Smooth muscle cell (in vitro differentiated cells): ENCODE results near the gene SLC22A2. TPM values are rescaled to one million over a fixed set of nuclear protein-coding genes. Genes with fewer than 3 reads are reported as not detected.

ENCODE experiments used
- DNase-seq: peaks from one replicate; lab custom pipeline; 2025; ENCODE audit not compliant: unreplicated experiment; lab: John Stamatoyannopoulos, UW
- H2AFZ ChIP-seq: fragments of 200-600 bp; sonication (generic); 2 replicates; pipeline ENCODE4 v1.6.0; 2016; ENCODE audit warnings: antibody characterized with exemption, low read depth, mild to moderate bottlenecking
- H3F3A ChIP-seq: fragments of 200-600 bp; sonication (generic); 2 replicates; pipeline ENCODE4 v1.6.0; 2017; ENCODE audit warnings: antibody characterized with exemption, low read depth
- H3K27ac ChIP-seq: fragments of 200-600 bp; sonication (generic); 2 replicates; pipeline ENCODE4 v1.5.1; 2016; ENCODE audit warnings: low read depth, mild to moderate bottlenecking
- H3K27me3 ChIP-seq: fragments of 200-600 bp; sonication (generic); 2 replicates; pipeline ENCODE4 v1.6.1; 2016; ENCODE audit warnings: low read depth, mild to moderate bottlenecking
- H3K36me3 ChIP-seq: fragments of 200-600 bp; sonication (generic); 2 replicates; pipeline ENCODE4 v1.5.1; 2016; ENCODE audit warnings: low read depth
- H3K4me1 ChIP-seq: fragments of 200-600 bp; sonication (generic); 2 replicates; pipeline ENCODE4 v1.5.1; 2016; ENCODE audit warnings: low read depth
- H3K4me2 ChIP-seq: fragments of 200-600 bp; sonication (generic); 2 replicates; pipeline ENCODE4 v1.6.0; 2016; ENCODE audit warnings: mild to moderate bottlenecking
- H3K4me3 ChIP-seq: fragments of 200-600 bp; sonication (generic); 2 replicates; pipeline ENCODE4 v1.5.1; 2016; ENCODE audit warnings: mild to moderate bottlenecking
- H3K79me2 ChIP-seq: fragments of 200-600 bp; sonication (generic); 2 replicates; pipeline ENCODE4 v1.6.0; 2016; ENCODE audit warnings: low read depth, mild to moderate bottlenecking
- H3K9ac ChIP-seq: fragments of 200-600 bp; sonication (generic); 2 replicates; pipeline ENCODE4 v1.6.0; 2016; ENCODE audit warnings: low read depth
- H3K9me3 ChIP-seq: fragments of 200-600 bp; sonication (generic); replicated peaks from 2 replicates; pipeline ENCODE4 v1.5.1; 2016; ENCODE audit warnings: low read depth
- H4K20me1 ChIP-seq: fragments of 200-600 bp; sonication (generic); 2 replicates; pipeline ENCODE4 v1.6.0; 2016; ENCODE audit warnings: low read depth
- CTCF ChIP-seq: fragments of 200-600 bp; sonication (generic); IDR thresholded peaks from 2 replicates; pipeline ENCODE4 v1.5.1; 2017; ENCODE audit warnings: borderline replicate concordance, mild to moderate bottlenecking, antibody characterized with exemption; ENCODE audit not compliant: insufficient read depth, poor library complexity, severe bottlenecking
- WGBS: methylation state at CpG from one replicate; pipeline ENCODE4 v1.1.7; 2016; ENCODE audit warnings: low lambda C conversion rate; 5-methylcytosine and 5-hydroxymethylcytosine counted together
- polyA plus RNA-seq: library from polyadenylated mRNA; unstranded; fragments of >200 nt; fragmentation: Nextera tagmentation; extraction: Ambion mirVana; gene quantifications from 2 replicates; pipeline ENCODE4 v1.2.1, GENCODE V29; 2016
- total RNA-seq: library from RNA; depleted of rRNA; stranded (reverse); fragments of >200 nt; gene quantifications from 2 replicates; pipeline ENCODE4 v1.2.3, GENCODE V29; 2014

The SLC22A2 gene
- total and polyA plus RNA-seq, 2 experiments from 2014 or later, result 3.5 to 7.0 TPM

DNA sequence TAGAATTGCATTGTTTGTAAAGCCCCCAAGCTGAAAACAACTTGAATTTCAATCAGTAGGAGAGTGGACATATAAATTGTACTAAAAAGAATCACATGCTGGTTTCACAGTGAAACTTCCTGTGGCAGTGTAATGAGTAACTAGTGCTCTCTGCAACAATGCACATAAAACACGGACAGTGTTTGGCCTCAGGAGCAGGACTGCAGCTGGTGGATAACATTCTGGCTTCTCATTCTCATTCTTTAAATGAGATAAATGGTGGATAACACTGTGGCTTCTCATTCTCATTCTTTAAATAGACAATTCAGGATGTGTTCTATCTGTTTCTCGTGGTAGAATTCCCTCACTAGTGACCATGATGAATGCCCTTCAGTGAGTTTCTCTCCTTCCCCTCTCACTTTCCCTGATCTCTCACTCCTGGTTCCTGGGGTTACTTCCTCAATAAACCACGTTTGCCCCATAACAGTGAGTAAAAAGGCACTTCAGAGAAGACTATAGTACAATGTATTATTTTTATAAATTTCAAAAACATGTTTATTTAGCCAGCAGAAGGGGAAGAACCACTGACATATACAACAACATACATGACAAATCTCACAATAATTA, 59.9 kb downstream of the SLC22A2 start:
- DNase-seq, result no peak
- peak overlapping the region; percentile 94 for H2AFZ ChIP-seq
- WGBS, result 24% methylated on average over 3 of the region's 3 CpGs

GRCh38 chr6:160197662-160198061, 61.0 kb downstream of the SLC22A2 start:
- no peaks in the 10 kb centered on the region for H3F3A ChIP-seq
- no peak overlapping the region for H3K9ac ChIP-seq
- H2AFZ ChIP-seq, result no peak overlapping the region
- H3K79me2 ChIP-seq, result no peaks in the 10 kb centered on the region
- H3K4me2 ChIP-seq, result no peak overlapping the region
- H3K9me3 ChIP-seq, result peaks cover 8% of the 10 kb centered on the region
- no peak overlapping the region for H3K4me3 ChIP-seq
- no peaks in the 10 kb centered on the region for H3K4me1 ChIP-seq
- H3K36me3 ChIP-seq, result peaks cover 5% of the 10 kb centered on the region
- no peak for TF ChIP-seq CTCF
- DNase-seq, result no peak
- H4K20me1 ChIP-seq, result no peaks in the 10 kb centered on the region
- H3K27me3 ChIP-seq, result no peaks in the 10 kb centered on the region
- H3K27ac ChIP-seq, result no peak overlapping the region

More for the DNA sequence above, 59.9 kb downstream of the SLC22A2 start:
- H3K27me3 ChIP-seq, result no peaks in the 10 kb centered on the region
- peak overlapping the region; percentile 61 for H3K27ac ChIP-seq
- H3K36me3 ChIP-seq, result peaks cover 4% of the 10 kb centered on the region
- H3K9ac ChIP-seq, result no peak overlapping the region
- H3K79me2 ChIP-seq, result no peaks in the 10 kb centered on the region
- peak overlapping the region; percentile 62 for H3K4me2 ChIP-seq
- TF ChIP-seq CTCF, result no peak
- H4K20me1 ChIP-seq, result no peaks in the 10 kb centered on the region
- H3F3A ChIP-seq, result no peaks in the 10 kb centered on the region
- no peaks in the 10 kb centered on the region for H3K9me3 ChIP-seq
- no peaks in the 10 kb centered on the region for H3K4me1 ChIP-seq
- H3K4me3 ChIP-seq, result no peak overlapping the region

DNA sequence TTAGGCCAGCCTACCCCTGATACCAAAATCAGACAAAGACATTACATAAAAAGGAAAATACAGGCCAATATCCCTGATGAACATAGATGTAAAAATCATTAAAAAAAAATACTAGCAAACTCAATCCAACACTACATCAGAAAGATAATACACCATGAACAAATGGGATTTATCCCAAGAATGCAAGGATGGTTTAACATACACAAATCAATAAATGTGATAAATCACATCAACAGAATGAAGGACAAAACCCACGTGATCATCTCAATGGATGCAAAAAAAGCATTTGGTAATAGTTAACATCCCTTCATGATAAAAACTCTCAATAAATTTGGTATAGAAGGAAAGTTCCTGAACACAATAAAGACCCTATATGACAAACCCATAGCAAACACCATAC, 63.8 kb downstream of the SLC22A2 start:
- Histone ChIP-seq H3K9me3 (peaks cover 14% of the 10 kb centered on the region), H3K27ac (no peak overlapping the region), H4K20me1 (no peaks in the 10 kb centered on the region), H3K36me3 (peaks cover 8% of the 10 kb centered on the region), H3K4me3 (no peak overlapping the region), H3K4me1 (no peaks in the 10 kb centered on the region), H3K79me2 (no peaks in the 10 kb centered on the region), H3K9ac (no peak overlapping the region), H2AFZ (no peak overlapping the region), H3K4me2 (no peak overlapping the region), H3F3A (no peaks in the 10 kb centered on the region), H3K27me3 (no peaks in the 10 kb centered on the region)
- DNase-seq, result no peak
- WGBS, result 90% methylated on average over 1 of the region's 1 CpG
- no peak for TF ChIP-seq CTCF

- Histone ChIP-seq H3K79me2 (no peaks in the 10 kb centered on the region), H3K36me3 (peaks cover 8% of the 10 kb centered on the region), H3K4me1 (no peaks in the 10 kb centered on the region), H3K27ac (no peak overlapping the region), H3K9ac (no peak overlapping the region), H2AFZ (no peak overlapping the region), H3K4me2 (no peak overlapping the region), H3K27me3 (no peaks in the 10 kb centered on the region), H3K9me3 (peaks cover 14% of the 10 kb centered on the region), H4K20me1 (no peaks in the 10 kb centered on the region), H3K4me3 (no peak overlapping the region), H3F3A (no peaks in the 10 kb centered on the region)
- no peak for TF ChIP-seq CTCF
- DNase-seq, result no peak
- WGBS, result 94% methylated on average over 1 of the region's 1 CpG
These were observed 65.8 kb downstream of the SLC22A2 start for GRCh38 chr6:160192840-160193239.
